WERI-Rb-1 (cell line): ENCODE data around the gene ZFP64.

Experiments used
- DNase-seq: peaks from one replicate; pipeline ENCODE4 v3.0.0-alpha.2; 2020
- H3K27ac ChIP-seq: fragments of 250-450 bp; sonication (Bioruptor Pico); 2 replicates; pipeline ENCODE4 v1.5.1; 2020; ENCODE audit warnings: mild to moderate bottlenecking, moderate library complexity
- H3K27me3 ChIP-seq: fragments of 250-450 bp; sonication (Bioruptor Pico); 2 replicates; pipeline ENCODE4 v1.5.1; 2021; ENCODE audit warnings: mild to moderate bottlenecking, low read depth, moderate library complexity; ENCODE audit not compliant: insufficient read depth, severe bottlenecking
- H3K36me3 ChIP-seq: fragments of 250-450 bp; sonication (Bioruptor Pico); 2 replicates; pipeline ENCODE4 v1.5.1; 2020; ENCODE audit warnings: mild to moderate bottlenecking, moderate library complexity
- H3K4me3 ChIP-seq: 2 replicates; pipeline ENCODE4 v1.5.1; 2011; ENCODE audit warnings: low read depth, mild to moderate bottlenecking, control low read depth, low read length
- H3K9me3 ChIP-seq: fragments of 250-450 bp; sonication (Bioruptor Pico); 2 replicates; pipeline ENCODE4 v1.5.1; 2021; ENCODE audit warnings: mild to moderate bottlenecking, moderate library complexity; ENCODE audit not compliant: severe bottlenecking
- CTCF ChIP-seq: IDR thresholded peaks from 2 replicates; pipeline ENCODE4 v1.5.1; 2011; ENCODE audit warnings: low read depth, mild to moderate bottlenecking, control low read depth, inconsistent platforms, low read length

The ZFP64 gene

GRCh38 chr20:52191132-52191915 lies at the start of gene ZFP64:
TSS of gene ZFP64 (minus strand) at chr20:52191779. CDS start at chr20:52191636, 143 bp downstream.
- peak within 1 kb of the TSS; percentile 80 for H3K27ac ChIP-seq
- H3K36me3 ChIP-seq: no peaks in the 10 kb centered on the region; the same call in 1 of the 2 replicates
- no peaks in the 10 kb centered on the region for H3K9me3 ChIP-seq
- H3K27me3 ChIP-seq: no peaks in the 10 kb centered on the region
- TF ChIP-seq CTCF: peak; percentile 83
- DNase-seq: peak; percentile 77
- peak within 1 kb of the TSS; percentile 93 for H3K4me3 ChIP-seq

- Histone ChIP-seq H3K36me3 (no peaks in the 10 kb centered on the region), H3K4me3 (no peak overlapping the region), H3K27me3 (no peaks in the 10 kb centered on the region), H3K9me3 (no peaks in the 10 kb centered on the region), H3K27ac (no peak overlapping the region)
- DNase-seq: no peak
- TF ChIP-seq CTCF: no peak
These were observed 49.2 kb upstream of the ZFP64 start for GRCh38 chr20:52240802-52241201.

GRCh38 chr20:52239102-52239501 lies 47.5 kb upstream of the ZFP64 start:
- Histone ChIP-seq H3K27me3 (no peaks in the 10 kb centered on the region), H3K9me3 (no peaks in the 10 kb centered on the region), H3K27ac (no peak overlapping the region), H3K4me3 (no peak overlapping the region), H3K36me3 (no peaks in the 10 kb centered on the region)
- DNase-seq: no peak
- TF ChIP-seq CTCF: no peak

GRCh38 chr20:52236292-52236691 lies 44.7 kb upstream of the ZFP64 start:
- Histone ChIP-seq H3K9me3 (no peaks in the 10 kb centered on the region), H3K27ac (no peak overlapping the region), H3K27me3 (no peaks in the 10 kb centered on the region), H3K36me3 (no peaks in the 10 kb centered on the region), H3K4me3 (no peak overlapping the region)
- no peak for TF ChIP-seq CTCF
- DNase-seq: no peak

GRCh38 chr20:52235129-52235528 lies 43.5 kb upstream of the ZFP64 start:
- Histone ChIP-seq H3K27ac (no peak overlapping the region), H3K36me3 (no peaks in the 10 kb centered on the region), H3K4me3 (no peak overlapping the region), H3K27me3 (no peaks in the 10 kb centered on the region), H3K9me3 (no peaks in the 10 kb centered on the region)
- no peak for DNase-seq
- TF ChIP-seq CTCF: no peak
